Stimulated activated CD8-positive, alpha-beta memory T cell treated with anti-CD3 and anti-CD28 coated beads, Interleukin-7, amount 100 ng/mL, for 48 hours (primary cell): Measurements from ENCODE around the gene KIAA1586.

Source experiments
- DNase-seq, 2 donors: peaks; one replicate each; pipeline ENCODE4 v3.0.0-alpha.2; 2020; ENCODE audit warnings: low read depth in 1 of 2; ENCODE audit errors: extremely low read depth in 1 of 2

The KIAA1586 gene

DNA sequence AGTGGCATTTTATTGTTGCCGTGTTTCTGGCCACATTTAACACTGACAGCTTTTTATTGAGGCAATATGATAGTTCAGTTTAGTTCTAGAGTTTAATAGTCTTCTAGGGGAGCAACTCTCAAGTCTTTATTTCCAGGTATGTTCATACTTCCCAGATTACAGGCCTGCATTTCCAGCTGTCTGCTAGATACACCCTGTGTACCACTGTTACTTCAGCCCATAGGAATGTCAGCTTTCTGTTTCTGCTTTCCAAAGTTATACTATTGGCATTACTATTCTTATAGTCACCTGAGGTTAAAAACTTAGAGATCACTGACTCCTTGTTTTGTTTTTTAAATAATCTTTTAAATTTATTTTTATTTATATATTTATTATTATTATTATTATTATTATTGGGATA lies 51.1 kb downstream of the KIAA1586 start:
- no peak for DNase-seq

- no peak for DNase-seq
These were observed 56.5 kb downstream of the KIAA1586 start for GRCh38 chr6:57102976-57103375.

DNA sequence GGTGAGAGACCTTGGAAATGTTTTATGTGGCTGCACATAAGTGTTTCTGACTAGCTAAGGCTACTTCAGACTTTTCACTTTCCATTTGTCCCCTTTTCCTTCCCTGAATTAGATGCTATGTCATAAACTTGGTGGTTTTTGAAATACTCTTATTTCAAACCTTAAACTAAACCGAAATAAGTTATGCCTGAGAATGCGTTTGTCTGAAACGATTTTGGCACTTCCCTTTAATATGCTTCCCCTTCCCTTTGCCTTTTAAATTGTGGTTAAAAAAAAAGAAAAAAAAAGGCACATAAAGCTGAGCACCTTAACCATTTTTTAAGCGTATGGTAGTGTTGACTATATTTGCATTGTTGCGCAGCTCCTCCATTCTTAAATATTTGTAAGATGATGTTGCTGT lies 57.8 kb downstream of the KIAA1586 start:
- no peak for DNase-seq
